HCT116 (cell line): ENCODE results near the gene IPO13. TPM values are rescaled to one million over a fixed set of nuclear protein-coding genes. Genes with fewer than 3 reads are reported as not detected.

ENCODE experiments used
- ATAC-seq: fragments of 200-7000 bp; cut with Tn5 transposase; 2 replicates; pipeline ENCODE4 v1.9.1; 2020; ENCODE audit warnings: mild to moderate bottlenecking, moderate library complexity
- BruUV-seq: library from RNA; stranded (reverse); fragments of 400-500 nt; replicated peaks from 2 replicates; lab custom pipeline; 2021; lab: Mats Ljungman, UMichigan
- CTCF ChIA-PET: fragments of 300-600 bp; sonication (Branson Sonifier 250); formaldehyde crosslinking; loops from one replicate; lab custom pipeline; 2021; ENCODE audit warnings: antibody characterized with exemption; lab: Charles Lee
- POLR2A ChIA-PET: fragments of 300-600, 350-600 bp; sonication (Branson Sonifier 250); formaldehyde crosslinking; loops from one replicate; lab custom pipeline; 2021; ENCODE audit warnings: antibody characterized with exemption; lab: Charles Lee
- RAD21 ChIA-PET, 2 experiments: fragments of 300-600 bp; sonication (Branson Sonifier 250); formaldehyde crosslinking; loops; one replicate each; lab custom pipeline; 2023; ENCODE audit warnings: low total read pairs in 2 of 2; ENCODE audit not compliant: uncharacterized antibody in 2 of 2, unreplicated experiment in 2 of 2, low non-redundant PET in 1 of 2; lab: Charles Lee
- DNase-seq: peaks from one replicate; pipeline ENCODE4 v3.0.0-alpha.2; 2010; ENCODE audit warnings: low read depth, low spot score
- H2AFZ ChIP-seq: fragments of 200-600 bp; shearing (Covaris generic), sonication (generic); 2 replicates; pipeline ENCODE4 v1.6.1; 2017; ENCODE audit warnings: low read depth, mixed run types, mixed read lengths, antibody characterized with exemption, low read length; ENCODE audit not compliant: poor library complexity, severe bottlenecking
- H3K27ac ChIP-seq: 2 replicates; pipeline ENCODE4 v1.5.1; 2012; ENCODE audit warnings: low read depth, low read length
- H3K27me3 ChIP-seq: fragments of 200-600 bp; sonication (generic); 2 replicates; pipeline ENCODE4 v1.6.1; 2016; ENCODE audit warnings: mixed run types, low read length, mixed read lengths; ENCODE audit not compliant: insufficient read depth
- H3K36me3 ChIP-seq, 2 experiments: fragments of 200-500 bp in 1 of 2; fragments of 200-600 bp in 1 of 2; sonication (Bioruptor generic) in 1 of 2; sonication (generic) in 1 of 2; 2 replicates each; pipeline versions ENCODE4 v1.5.1 to v1.6.1; 2014 to 2016; ENCODE audit warnings: low read length in 2 of 2, inconsistent platforms in 1 of 2, mixed read lengths in 1 of 2, mixed run types in 1 of 2; ENCODE audit not compliant: insufficient read depth in 2 of 2, control insufficient read depth in 1 of 2
- H3K4me1 ChIP-seq, 2 experiments: fragments of 200-600 bp in 1 of 2; sonication (generic) in 1 of 2; 2 replicates each; pipeline versions ENCODE4 v1.5.1 to v1.6.1; 2012 to 2017; ENCODE audit warnings: low read length in 2 of 2, inconsistent platforms in 1 of 2, mild to moderate bottlenecking in 1 of 2, mixed read lengths in 1 of 2, mixed run types in 1 of 2, moderate library complexity in 1 of 2; ENCODE audit not compliant: insufficient read depth in 2 of 2, control insufficient read depth in 1 of 2
- H3K4me2 ChIP-seq: fragments of 200-600 bp; sonication (generic); 2 replicates; pipeline ENCODE4 v1.6.1; 2017; ENCODE audit warnings: mixed run types, low read length, mixed read lengths
- H3K4me3 ChIP-seq, 2 experiments: fragments of 200-600 bp in 1 of 2; sonication (generic) in 1 of 2; replicated peaks in 1 of 2; 2 replicates each; pipeline ENCODE4 v1.5.1; 2011 to 2016; ENCODE audit warnings: low read length in 2 of 2, control low read depth in 1 of 2, low read depth in 1 of 2, mild to moderate bottlenecking in 1 of 2, mixed read lengths in 1 of 2, mixed run types in 1 of 2
- H3K79me2 ChIP-seq: fragments of 200-600 bp; sonication (generic); 2 replicates; pipeline ENCODE4 v1.6.1; 2017; ENCODE audit warnings: mild to moderate bottlenecking, mixed run types, low read length, moderate library complexity, mixed read lengths; ENCODE audit not compliant: insufficient read depth
- H3K9ac ChIP-seq: fragments of 200-600 bp; sonication (generic); 2 replicates; pipeline ENCODE4 v1.6.1; 2016; ENCODE audit warnings: low read length, mixed read lengths
- H3K9me2 ChIP-seq: fragments of 200-600 bp; sonication (generic), shearing (Covaris generic); 2 replicates; pipeline ENCODE4 v1.6.1; 2017; ENCODE audit warnings: mixed run types, mild to moderate bottlenecking, moderate library complexity; ENCODE audit not compliant: insufficient read depth
- H3K9me3 ChIP-seq, 2 experiments: fragments of 200-500 bp in 1 of 2; fragments of 200-600 bp in 1 of 2; sonication (Bioruptor generic) in 1 of 2; sonication (generic) in 1 of 2; 2 replicates each; pipeline ENCODE4 v1.6.1; 2014 to 2017; ENCODE audit warnings: low read length in 2 of 2, mixed read lengths in 2 of 2, inconsistent platforms in 1 of 2, low read depth in 1 of 2, mild to moderate bottlenecking in 1 of 2, mixed run types in 1 of 2, moderate library complexity in 1 of 2; ENCODE audit not compliant: control insufficient read depth in 1 of 2, insufficient read depth in 1 of 2
- H4K20me1 ChIP-seq: fragments of 200-600 bp; sonication (generic), shearing (Covaris generic); 2 replicates; pipeline ENCODE4 v1.6.1; 2017; ENCODE audit warnings: mixed run types, mild to moderate bottlenecking, moderate library complexity; ENCODE audit not compliant: insufficient read depth
- CBX3 ChIP-seq: IDR thresholded peaks from 2 replicates; pipeline ENCODE4 v1.6.1; 2012; ENCODE audit warnings: low read depth
- CEBPB ChIP-seq: IDR thresholded peaks from 2 replicates; pipeline ENCODE4 v1.6.1; 2012; ENCODE audit warnings: low read depth
- CTCF ChIP-seq, 3 experiments: fragments of 200-600 bp in 1 of 3; sonication (generic) in 1 of 3; IDR thresholded peaks in 2 of 3; conservative IDR thresholded peaks in 1 of 3; 2 replicates each; pipeline ENCODE4 v1.5.1; 2012 to 2017; ENCODE audit warnings: low read depth in 2 of 3, low read length in 2 of 3, antibody characterized with exemption in 1 of 3, borderline replicate concordance in 1 of 3, control low read depth in 1 of 3, mild to moderate bottlenecking in 1 of 3, mixed read lengths in 1 of 3, mixed run types in 1 of 3, moderate library complexity in 1 of 3; ENCODE audit not compliant: insufficient read depth in 1 of 3
- EGR1 ChIP-seq: IDR thresholded peaks from 2 replicates; pipeline ENCODE4 v1.6.1; 2012; ENCODE audit warnings: low read depth
- FOSL1 ChIP-seq: IDR thresholded peaks from 2 replicates; pipeline ENCODE4 v1.6.1; 2012; ENCODE audit warnings: low read depth
- JUND ChIP-seq: IDR thresholded peaks from 2 replicates; pipeline ENCODE4 v1.6.1; 2012
- POLR2A ChIP-seq: IDR thresholded peaks from 2 replicates; pipeline ENCODE4 v1.7.0; 2011; ENCODE audit warnings: borderline replicate concordance; ENCODE audit not compliant: insufficient read depth, insufficient read length; ENCODE audit errors: extremely low read depth
- POLR2AphosphoS5 ChIP-seq: IDR thresholded peaks from 2 replicates; pipeline ENCODE4 v1.6.1; 2011; ENCODE audit warnings: mild to moderate bottlenecking, low read depth, low read length, moderate library complexity
- RAD21 ChIP-seq: IDR thresholded peaks from 2 replicates; pipeline ENCODE4 v1.6.1; 2012; ENCODE audit warnings: low read depth, mild to moderate bottlenecking
- SIN3A ChIP-seq: IDR thresholded peaks from 2 replicates; pipeline ENCODE4 v1.6.1; 2012; ENCODE audit warnings: low read depth
- SRF ChIP-seq: IDR thresholded peaks from 2 replicates; pipeline ENCODE4 v1.6.1; 2012; ENCODE audit warnings: low read depth
- TCF7L2 ChIP-seq: IDR thresholded peaks from 2 replicates; pipeline ENCODE4 v1.7.0; 2011; ENCODE audit warnings: borderline replicate concordance, inconsistent platforms; ENCODE audit not compliant: insufficient read depth, insufficient read length; ENCODE audit errors: extremely low read depth
- YY1 ChIP-seq: IDR thresholded peaks from 2 replicates; pipeline ENCODE4 v1.6.1; 2011; ENCODE audit warnings: low read length, low read depth, moderate library complexity, mild to moderate bottlenecking; ENCODE audit not compliant: insufficient replicate concordance; ENCODE audit errors: extremely low read depth
- ZFX ChIP-seq: fragments of 450-650 bp; IDR thresholded peaks from 2 replicates; pipeline ENCODE4 v1.6.1; 2017
- ZNF274 ChIP-seq: fragments of 200-500 bp; sonication (Bioruptor generic); IDR thresholded peaks from 2 replicates; pipeline ENCODE4 v1.6.1; 2014; ENCODE audit warnings: mild to moderate bottlenecking, low read depth, low read length, inconsistent platforms
- intact Hi-C: fragments of 100-400 bp; cut with micrococcal nuclease; formaldehyde crosslinking; loops from 2 replicates; pipeline ENCODE4 v1.10.0; 2022
- total RNA-seq: library from RNA; stranded (reverse); gene quantifications from one replicate; pipeline ENCODE4 v1.2.1, GENCODE V29; 2021; ENCODE audit not compliant: unreplicated experiment
- TF ChIP-seq, protein P1 (sequence below): IDR thresholded peaks from 2 replicates; pipeline ENCODE4 v1.6.1; 2012; ENCODE audit warnings: low read depth

Gene IPO13
- total RNA-seq, 1 experiment from 2014 or later, result 18.7 TPM

GRCh38 chr1:43963890-43964289, 17.1 kb downstream of the IPO13 start:
- DNase-seq (no peak), ATAC-seq (no peak)
- H3K9me2 ChIP-seq, result no peaks in the 10 kb centered on the region
- no TSS peak for BruUV-seq
- no peaks in the 10 kb centered on the region; a peak in 2 of 4 replicates for H3K36me3 ChIP-seq
- no peak overlapping the region for H3K27ac ChIP-seq
- ChIA-PET CTCF (no interaction called here), RAD21 (no interaction called here), POLR2A (interaction anchor here (0.7 kb wide), 1 partner anchor 10 kb away, joined by 3 read pairs; no protein-coding TSS in a partner anchor)
- no peaks in the 10 kb centered on the region for H4K20me1 ChIP-seq
- no peak overlapping the region for H3K4me2 ChIP-seq
- no peaks in the 10 kb centered on the region for H3K27me3 ChIP-seq
- H2AFZ ChIP-seq, result no peak overlapping the region
- no peaks in the 10 kb centered on the region for H3K4me1 ChIP-seq
- intact Hi-C loops, result no loop called here
- H3K9me3 ChIP-seq, result no peaks in the 10 kb centered on the region
- TF ChIP-seq TCF7L2, result no peak
- TF ChIP-seq FOSL1, result no peak
- TF ChIP-seq ZNF274, result no peak
- no peak for TF ChIP-seq ZFX
- TF ChIP-seq, protein P1, sequence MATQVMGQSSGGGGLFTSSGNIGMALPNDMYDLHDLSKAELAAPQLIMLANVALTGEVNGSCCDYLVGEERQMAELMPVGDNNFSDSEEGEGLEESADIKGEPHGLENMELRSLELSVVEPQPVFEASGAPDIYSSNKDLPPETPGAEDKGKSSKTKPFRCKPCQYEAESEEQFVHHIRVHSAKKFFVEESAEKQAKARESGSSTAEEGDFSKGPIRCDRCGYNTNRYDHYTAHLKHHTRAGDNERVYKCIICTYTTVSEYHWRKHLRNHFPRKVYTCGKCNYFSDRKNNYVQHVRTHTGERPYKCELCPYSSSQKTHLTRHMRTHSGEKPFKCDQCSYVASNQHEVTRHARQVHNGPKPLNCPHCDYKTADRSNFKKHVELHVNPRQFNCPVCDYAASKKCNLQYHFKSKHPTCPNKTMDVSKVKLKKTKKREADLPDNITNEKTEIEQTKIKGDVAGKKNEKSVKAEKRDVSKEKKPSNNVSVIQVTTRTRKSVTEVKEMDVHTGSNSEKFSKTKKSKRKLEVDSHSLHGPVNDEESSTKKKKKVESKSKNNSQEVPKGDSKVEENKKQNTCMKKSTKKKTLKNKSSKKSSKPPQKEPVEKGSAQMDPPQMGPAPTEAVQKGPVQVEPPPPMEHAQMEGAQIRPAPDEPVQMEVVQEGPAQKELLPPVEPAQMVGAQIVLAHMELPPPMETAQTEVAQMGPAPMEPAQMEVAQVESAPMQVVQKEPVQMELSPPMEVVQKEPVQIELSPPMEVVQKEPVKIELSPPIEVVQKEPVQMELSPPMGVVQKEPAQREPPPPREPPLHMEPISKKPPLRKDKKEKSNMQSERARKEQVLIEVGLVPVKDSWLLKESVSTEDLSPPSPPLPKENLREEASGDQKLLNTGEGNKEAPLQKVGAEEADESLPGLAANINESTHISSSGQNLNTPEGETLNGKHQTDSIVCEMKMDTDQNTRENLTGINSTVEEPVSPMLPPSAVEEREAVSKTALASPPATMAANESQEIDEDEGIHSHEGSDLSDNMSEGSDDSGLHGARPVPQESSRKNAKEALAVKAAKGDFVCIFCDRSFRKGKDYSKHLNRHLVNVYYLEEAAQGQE, result no peak
- no peak for TF ChIP-seq POLR2AphosphoS5
- no peak for TF ChIP-seq CTCF (IDR thresholded peaks at IDR 0.05 in 2 of 3, conservative IDR thresholded peaks at IDR 0.05 in 1 of 3; ENCODE audit: borderline replicate concordance in 1 of 3, insufficient read depth in 1 of 3, low read depth in 2 of 3, low read length in 2 of 3)
- TF ChIP-seq CBX3, result no peak
- no peak for TF ChIP-seq SRF
- TF ChIP-seq POLR2A, result no peak
- no peak for TF ChIP-seq RAD21
- TF ChIP-seq EGR1, result no peak
- no peak for TF ChIP-seq JUND
- TF ChIP-seq YY1, result no peak
- no peak for TF ChIP-seq SIN3A
- TF ChIP-seq CEBPB, result no peak
- H3K79me2 ChIP-seq, result no peaks in the 10 kb centered on the region
- no peak overlapping the region for H3K9ac ChIP-seq
- H3K4me3 ChIP-seq, result no peak overlapping the region
